Heart right ventricle (tissue), 16 donors: Measurements from ENCODE around the gene ENOX2. TPM values are rescaled to one million over a fixed set of nuclear protein-coding genes. Genes with fewer than 3 reads are reported as not detected.

ENCODE experiments used
- ATAC-seq, 8 donors: fragments of 200-7000 bp; cut with Tn5 transposase; one replicate each; pipeline ENCODE4 v1.9.1; 2020; ENCODE audit warnings: mild to moderate bottlenecking in 8 of 8, moderate library complexity in 8 of 8, moderate number of reproducible peaks in 1 of 8
- DNase-seq, 2 donors: peaks; one replicate each; pipeline ENCODE4 v3.0.0-alpha.2; 2020
- H3K27ac ChIP-seq, 10 donors: fragments of 200-600 bp; sonication (generic) in 2 of 10; one replicate each; pipeline versions ENCODE4 v1.5.0 to v1.8.0; 2020 to 2022; ENCODE audit warnings: mild to moderate bottlenecking in 3 of 10
- H3K27me3 ChIP-seq, 7 donors: fragments of 200-600 bp; one replicate each; pipeline ENCODE4 v1.8.0; 2021 to 2022; ENCODE audit warnings: mild to moderate bottlenecking in 2 of 7
- H3K36me3 ChIP-seq, 9 donors: fragments of 200-600 bp; sonication (generic) in 1 of 9; one replicate each; pipeline versions ENCODE4 v1.5.0 to v1.8.0; 2020 to 2022; ENCODE audit warnings: mild to moderate bottlenecking in 2 of 9
- H3K4me1 ChIP-seq, 9 donors: fragments of 200-600 bp; sonication (generic) in 1 of 9; one replicate each; pipeline versions ENCODE4 v1.5.0 to v1.8.0; 2020 to 2022; ENCODE audit warnings: mild to moderate bottlenecking in 4 of 9
- H3K4me3 ChIP-seq, 10 donors: fragments of 200-600 bp; sonication (generic) in 2 of 10; one replicate each; pipeline versions ENCODE4 v1.5.0 to v1.8.0; 2020 to 2022; ENCODE audit warnings: mild to moderate bottlenecking in 7 of 10, moderate library complexity in 2 of 10
- H3K9me3 ChIP-seq, 11 donors: fragments of 200-600 bp in 10 of 11; sonication (generic) in 2 of 11; one replicate each; pipeline versions ENCODE4 v1.5.0 to v1.8.0; 2013 to 2022; ENCODE audit warnings: mild to moderate bottlenecking in 2 of 11, control low read depth in 1 of 11, moderate library complexity in 1 of 11
- CTCF ChIP-seq, 9 donors: fragments of 200-600 bp; sonication (generic) in 2 of 9; IDR thresholded peaks; one replicate each; pipeline versions ENCODE4 v1.5.0 to v1.8.0; 2021 to 2022; ENCODE audit warnings: antibody characterized with exemption in 9 of 9, mild to moderate bottlenecking in 5 of 9, moderate library complexity in 1 of 9
- WGBS, 2 donors: extraction: QIAGEN DNeasy Blood & Tissue Kit; methylation state at CpG; one replicate each; pipeline ENCODE4 v1.1.7; 2013; ENCODE audit warnings: inconsistent platforms in 1 of 2; 5-methylcytosine and 5-hydroxymethylcytosine counted together
- intact Hi-C, 10 donors: fragments of 100-400 bp; cut with DNase I; formaldehyde crosslinking; loops; one replicate each; pipeline versions ENCODE4 v1.11.1 to v1.14.2; 2022
- polyA plus RNA-seq, 2 donors: library from polyadenylated mRNA; stranded (reverse); fragments of 200-250 nt; gene quantifications; one replicate each; pipeline ENCODE4 v1.2.3, GENCODE V29; 2013
- total RNA-seq, 10 donors: library from RNA; stranded (reverse); fragmentation: NEBNext Ultra II Directional in 3 of 10; extraction: Animal tissue kit (Norgen Biotek cat#: 25700) in 3 of 10; gene quantifications; one replicate each; pipeline versions ENCODE4 v1.2.1 to v1.2.4, GENCODE V29; 2021 to 2023
- donor health status: Arrhythmogenic right ventricular cardiomyopathy.
- donor health status: ischemic (EF 13 %, LVEDD 7.1; RV severe dilation, severe dysfunction).
- donor health status: healthy with polysubstance abuse.
- donor health status: DM: no; HTN: yes; CAD: no.
- donor health status: DM: no; HTN: no; CAD: no.
- donor health status: ischemic (EF 25% LVEDD 6.9; RV normal size, moderate dysfunction).
- donor health status: ischemic (EF 25% LVEDD 5.7; RV mildly dilated, moderate dysfunction).
- donor health status: healthy.
- donor health status: DM: yes; HTN: yes; CAD: no.
- donor health status: Ischemic cardiomyopathy.
- donor health status: ischemic (EF 35%, LVEDD 5.7; RV mildly dilated, moderate dysfunction).
- donor health status: nonischemic (EF 11% LVEDD 7.7; RV severe dilation, severe dysfunction).
- donor health status: DM: yes; HTN: yes; CAD: no.
- donor health status: PGD.
- donor health status: ischemic (EF 29% LVEDD 5.4; RV normal size, mild dysfunction).
- donor health status: nonischemic (EF 23%, LVEDD 6.1; RV moderate dilation, normal function).

ENOX2 gene
- total and polyA plus RNA-seq, 12 donors = 3.4 to 22.6 (median 18.6) TPM

GRCh38 chrX:130778773-130779172 lies 124.2 kb downstream of the ENOX2 start:
- intact Hi-C loops = no loop called here
- no peak for ATAC-seq
- Histone ChIP-seq H3K27ac (no peak overlapping the region), H3K4me1 (no peaks in the 10 kb centered on the region), H3K36me3 (no peaks in the 10 kb centered on the region), H3K27me3 (peaks cover 0 to 8% (median 0%) of the 10 kb centered on the region in 7 donors), H3K4me3 (no peak overlapping the region), H3K9me3 (no peaks in the 10 kb centered on the region)
- 91 to 95% methylated on average over 3 of the region's 3 CpGs for WGBS, 2 donors
- DNase-seq = no peak
- TF ChIP-seq CTCF (IDR thresholded peaks at IDR 0.05) = no peak

GRCh38 chrX:130775849-130776248 lies 127.2 kb downstream of the ENOX2 start:
- TF ChIP-seq CTCF (IDR thresholded peaks at IDR 0.05) = no peak
- intact Hi-C loops = no loop called here
- 95 to 100% methylated on average over 1 of the region's 1 CpG for WGBS, 2 donors

GRCh38 chrX:130772776-130773143 lies 130.2 kb downstream of the ENOX2 start:
- Histone ChIP-seq H3K4me3 (no peak overlapping the region), H3K27me3 (peaks cover 0 to 5% (median 0%) of the 10 kb centered on the region in 7 donors), H3K27ac (no peak overlapping the region), H3K4me1 (peaks cover 0 to 8% (median 0%) of the 10 kb centered on the region in 9 donors), H3K36me3 (no peaks in the 10 kb centered on the region), H3K9me3 (no peaks in the 10 kb centered on the region)
- intact Hi-C loops = no loop called here
- ATAC-seq (no peak), DNase-seq (no peak)
- 85 to 86% methylated on average over 4 of the region's 4 CpGs for WGBS, 2 donors
- no peak for TF ChIP-seq CTCF (IDR thresholded peaks at IDR 0.05)

More at GRCh38 chrX:130775849-130776248, 127.2 kb downstream of the ENOX2 start:
- no peaks in the 10 kb centered on the region for H3K36me3 ChIP-seq
- no peak overlapping the region for H3K27ac ChIP-seq
- no peaks in the 10 kb centered on the region for H3K4me1 ChIP-seq
- no peak overlapping the region for H3K4me3 ChIP-seq
- DNase-seq = no peak
- ATAC-seq = no peak
- H3K27me3 ChIP-seq = no peaks in the 10 kb centered on the region
- no peaks in the 10 kb centered on the region for H3K9me3 ChIP-seq

GRCh38 chrX:130772105-130772775 lies 130.8 kb downstream of the ENOX2 start:
- Histone ChIP-seq H3K27ac (no peak overlapping the region), H3K36me3 (no peaks in the 10 kb centered on the region), H3K4me1 (peaks cover 0 to 8% (median 0%) of the 10 kb centered on the region in 9 donors), H3K27me3 (peaks cover 0 to 5% (median 0%) of the 10 kb centered on the region in 7 donors), H3K9me3 (no peaks in the 10 kb centered on the region), H3K4me3 (no peak overlapping the region)
- DNase-seq (no peak), ATAC-seq (no peak)
- intact Hi-C loops = no loop called here
- TF ChIP-seq CTCF (IDR thresholded peaks at IDR 0.05) = no peak
- 70 to 84% methylated on average over 4 of the region's 4 CpGs for WGBS, 2 donors
